Testis (tissue), 2 donors: ENCODE results near the gene PTPRN2.

Experiments
- CTCF ChIP-seq, 3 experiments: fragments of 450-650 bp in 2 of 3; fragments of 200-600 bp in 1 of 3; sonication (generic) in 1 of 3; IDR thresholded peaks; one replicate each; pipeline ENCODE4 v1.5.1; 2016 to 2019; ENCODE audit warnings: antibody characterized with exemption in 3 of 3, mild to moderate bottlenecking in 2 of 3, moderate library complexity in 1 of 3
- POLR2A ChIP-seq: fragments of 450-650 bp; IDR thresholded peaks from one replicate; pipeline ENCODE4 v1.6.1; 2017; ENCODE audit warnings: antibody characterized with exemption, mild to moderate bottlenecking, moderate library complexity

GRCh38 chr7:157523766-157524421, 1063.7 kb downstream of the PTPRN2 start:
- no peak for TF ChIP-seq CTCF (IDR thresholded peaks at IDR 0.05)
- no peak for TF ChIP-seq POLR2A
